Skin of body (tissue), 2 donors: ENCODE data around the gene MACF1. TPM values are rescaled to one million over a fixed set of nuclear protein-coding genes. Genes with fewer than 3 reads are reported as not detected.

Source experiments
- DNase-seq: peaks from one replicate; lab custom pipeline; 2025; lab: John Stamatoyannopoulos, UW
- total RNA-seq: library from RNA; depleted of rRNA; stranded (reverse); fragments of >200 nt; gene quantifications from one replicate; pipeline ENCODE4 v1.2.3, GENCODE V29; 2014

MACF1 gene
- total RNA-seq, 1 donor from 2014 or later = 402 TPM

GRCh38 chr1:39213511-39214002 is 9.1 kb downstream of the MACF1 start:
- no peak for DNase-seq

GRCh38 chr1:39214021-39214713 is 9.7 kb downstream of the MACF1 start:
- DNase-seq = no peak

- no peak for DNase-seq
These were observed 10.2 kb downstream of the MACF1 start for GRCh38 chr1:39214714-39214997.

GRCh38 chr1:39214998-39215873 is 10.7 kb downstream of the MACF1 start:
- DNase-seq = no peak

GRCh38 chr1:39216771-39217170 is 12.3 kb downstream of the MACF1 start:
- no peak for DNase-seq

GRCh38 chr1:39220891-39221870 is 16.7 kb downstream of the MACF1 start:
- DNase-seq = no peak

- no peak for DNase-seq
These were observed 19.9 kb downstream of the MACF1 start for GRCh38 chr1:39224295-39224829.

- DNase-seq = no peak
These were observed 22.3 kb downstream of the MACF1 start for GRCh38 chr1:39226836-39227235.

GRCh38 chr1:39228252-39228651 is 23.8 kb downstream of the MACF1 start:
- DNase-seq = no peak

- no peak for DNase-seq
These were observed 25.0 kb downstream of the MACF1 start for GRCh38 chr1:39229504-39229903.

- DNase-seq = no peak
These were observed 26.0 kb downstream of the MACF1 start for GRCh38 chr1:39230261-39231190.

- no peak for DNase-seq
These were observed 32.5 kb downstream of the MACF1 start for GRCh38 chr1:39236971-39237370.

- peak; percentile 68 for DNase-seq
These were observed 34.0 kb downstream of the MACF1 start for GRCh38 chr1:39238476-39238875.

GRCh38 chr1:39239968-39240367 is 35.5 kb downstream of the MACF1 start:
- DNase-seq = no peak

- no peak for DNase-seq
These were observed 38.8 kb downstream of the MACF1 start for GRCh38 chr1:39243302-39243701.

- no peak for DNase-seq
These were observed 46.2 kb downstream of the MACF1 start for GRCh38 chr1:39250460-39251240.

- DNase-seq = peak; percentile 10
These were observed 50.7 kb downstream of the MACF1 start for GRCh38 chr1:39255222-39255621.

- DNase-seq = peak; percentile 39
These were observed 53.8 kb downstream of the MACF1 start for GRCh38 chr1:39258146-39258924.

GRCh38 chr1:39258925-39259244 is 54.4 kb downstream of the MACF1 start:
- DNase-seq = no peak
